KMS-11 (cell line): ENCODE results near the gene TMEM41A.
"Not testable (repeated sequence)": the region's sequence is repeated elsewhere in the genome, so short reads cannot be mapped to it uniquely, and the experiment has no call there.

ENCODE experiments used
- H2AFZ ChIP-seq: fragments of 200-600 bp; sonication (generic); 2 replicates; pipeline ENCODE4 v1.6.1; 2016; ENCODE audit warnings: antibody characterized with exemption, mixed run types, low read depth
- H3K27ac ChIP-seq: fragments of 200-600 bp; sonication (generic); 2 replicates; pipeline ENCODE4 v1.6.1; 2016; ENCODE audit warnings: mild to moderate bottlenecking, mixed run types
- H3K27me3 ChIP-seq: fragments of 200-600 bp; sonication (generic); 2 replicates; pipeline ENCODE4 v1.6.1; 2017; ENCODE audit warnings: mild to moderate bottlenecking, low read depth, mixed run types, moderate library complexity; ENCODE audit not compliant: insufficient read depth
- H3K36me3 ChIP-seq: fragments of 200-600 bp; sonication (generic); 2 replicates; pipeline ENCODE4 v1.6.1; 2017; ENCODE audit warnings: mild to moderate bottlenecking, mixed run types; ENCODE audit not compliant: insufficient read depth
- H3K4me1 ChIP-seq: fragments of 200-600 bp; sonication (generic); 2 replicates; pipeline ENCODE4 v1.6.1; 2016; ENCODE audit warnings: mild to moderate bottlenecking, low read depth, mixed run types; ENCODE audit not compliant: poor library complexity, severe bottlenecking
- H3K4me2 ChIP-seq: fragments of 200-600 bp; sonication (generic); 2 replicates; pipeline ENCODE4 v1.7.0; 2016; ENCODE audit warnings: mild to moderate bottlenecking, mixed run types
- H3K4me3 ChIP-seq: fragments of 200-600 bp; sonication (generic); IDR thresholded peaks from 2 replicates; pipeline ENCODE4 v1.6.1; 2017; ENCODE audit warnings: low read depth, low read length, mixed read lengths; ENCODE audit not compliant: insufficient read depth
- H3K79me2 ChIP-seq: fragments of 200-600 bp; sonication (generic); 2 replicates; pipeline ENCODE4 v1.6.1; 2016; ENCODE audit warnings: low read depth, mixed run types; ENCODE audit not compliant: insufficient read depth
- H3K9ac ChIP-seq: fragments of 200-600 bp; sonication (generic); 2 replicates; pipeline ENCODE4 v1.6.1; 2016; ENCODE audit warnings: mild to moderate bottlenecking, mixed run types
- H4K20me1 ChIP-seq: fragments of 200-600 bp; sonication (generic); 2 replicates; pipeline ENCODE4 v1.6.1; 2016; ENCODE audit warnings: mild to moderate bottlenecking, mixed run types; ENCODE audit not compliant: insufficient read depth
- CTCF ChIP-seq: fragments of 200-600 bp; sonication (generic); conservative IDR thresholded peaks from 2 replicates; pipeline ENCODE4 v1.6.1; 2017; ENCODE audit warnings: low read depth, mild to moderate bottlenecking, antibody characterized with exemption, low read length, moderate library complexity, mixed read lengths

Gene TMEM41A

GRCh38 chr3:185470323-185470722 lies 28.5 kb downstream of the TMEM41A start:
- no peak overlapping the region for H3K4me2 ChIP-seq
- no peaks in the 10 kb centered on the region for H3K27me3 ChIP-seq
- no peak for TF ChIP-seq CTCF
- no peak overlapping the region for H3K9ac ChIP-seq
- no peaks in the 10 kb centered on the region for H3K79me2 ChIP-seq
- H3K4me1 ChIP-seq = no peaks in the 10 kb centered on the region
- no peak overlapping the region for H3K4me3 ChIP-seq
- no peak overlapping the region for H2AFZ ChIP-seq
- no peak overlapping the region for H3K27ac ChIP-seq
- H3K36me3 ChIP-seq = no peaks in the 10 kb centered on the region
- no peaks in the 10 kb centered on the region for H4K20me1 ChIP-seq

GRCh38 chr3:185469542-185469941 lies 29.3 kb downstream of the TMEM41A start:
- no peaks in the 10 kb centered on the region for H3K4me1 ChIP-seq
- no peak for TF ChIP-seq CTCF
- H2AFZ ChIP-seq = no peak overlapping the region
- no peaks in the 10 kb centered on the region for H3K36me3 ChIP-seq
- no peak overlapping the region for H3K9ac ChIP-seq
- no peak overlapping the region for H3K4me2 ChIP-seq
- H3K27me3 ChIP-seq = no peaks in the 10 kb centered on the region
- no peaks in the 10 kb centered on the region for H4K20me1 ChIP-seq
- H3K27ac ChIP-seq = no peak overlapping the region
- no peak overlapping the region for H3K4me3 ChIP-seq
- no peaks in the 10 kb centered on the region for H3K79me2 ChIP-seq

GRCh38 chr3:185466123-185466522 lies 32.7 kb downstream of the TMEM41A start:
- H3K4me3 ChIP-seq, H4K20me1 ChIP-seq, H3K36me3 ChIP-seq, H3K4me1 ChIP-seq, H3K9ac ChIP-seq, H3K79me2 ChIP-seq, H3K27me3 ChIP-seq, H2AFZ ChIP-seq, H3K4me2 ChIP-seq, H3K27ac ChIP-seq: not testable (repeated sequence)

- Histone ChIP-seq H3K27me3 (no peaks in the 10 kb centered on the region), H3K9ac (no peak overlapping the region), H3K79me2 (no peaks in the 10 kb centered on the region), H3K4me2 (no peak overlapping the region), H3K36me3 (no peaks in the 10 kb centered on the region), H3K27ac (no peak overlapping the region), H3K4me1 (no peaks in the 10 kb centered on the region), H3K4me3 (no peak overlapping the region), H4K20me1 (no peaks in the 10 kb centered on the region), H2AFZ (no peak overlapping the region)
- no peak for TF ChIP-seq CTCF
Measured at GRCh38 chr3:185465471-185465870, 33.4 kb downstream of the TMEM41A start.

DNA sequence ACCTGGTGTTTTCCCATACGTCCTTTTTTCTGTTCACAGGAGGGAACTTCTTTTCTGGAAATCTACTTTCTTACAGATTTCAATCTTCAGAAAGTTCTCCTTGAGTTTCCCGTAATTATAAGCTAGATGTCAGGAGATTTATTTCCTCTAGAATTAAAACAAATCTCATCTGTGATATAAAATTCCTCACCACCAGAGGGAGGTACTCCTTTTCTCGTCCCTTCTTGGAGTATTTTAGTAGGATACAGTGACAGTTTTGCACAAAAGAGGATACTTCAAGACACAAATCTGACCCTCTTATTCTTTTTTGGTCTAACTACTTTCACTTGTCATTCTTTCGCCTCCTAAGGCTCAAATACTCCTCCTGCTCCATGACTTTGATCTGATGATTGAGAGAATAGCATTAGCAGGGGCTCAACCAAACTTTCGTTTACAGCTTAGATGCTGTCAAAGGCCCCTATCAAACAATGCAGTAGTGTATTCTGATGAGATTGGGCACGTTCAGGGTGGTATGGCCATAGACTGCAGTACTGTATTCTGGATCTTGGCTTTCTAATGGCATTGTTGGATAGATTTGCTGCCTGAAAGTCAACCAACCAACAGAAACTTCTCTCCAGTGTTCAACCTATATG lies 38.0 kb downstream of the TMEM41A start:
- H3K27ac ChIP-seq = no peak overlapping the region
- H3K4me2 ChIP-seq = no peak overlapping the region
- no peak overlapping the region for H2AFZ ChIP-seq
- no peaks in the 10 kb centered on the region for H3K4me1 ChIP-seq
- no peaks in the 10 kb centered on the region for H3K36me3 ChIP-seq
- H3K27me3 ChIP-seq = no peaks in the 10 kb centered on the region
- TF ChIP-seq CTCF = peak; percentile 65
- H3K9ac ChIP-seq = no peak overlapping the region
- H3K4me3 ChIP-seq = no peak overlapping the region
- H3K79me2 ChIP-seq = no peaks in the 10 kb centered on the region
- no peaks in the 10 kb centered on the region for H4K20me1 ChIP-seq
